HG02759 (cell line): Measurements from ENCODE around the gene TMEM106C.

ENCODE experiments used
- ATAC-seq: cut with Tn5 transposase; IDR thresholded peaks from one replicate; pipeline ENCODE4 v1.9.1; 2021; ENCODE audit warnings: mild to moderate bottlenecking, moderate library complexity; ENCODE audit not compliant: unreplicated experiment

Gene TMEM106C

DNA sequence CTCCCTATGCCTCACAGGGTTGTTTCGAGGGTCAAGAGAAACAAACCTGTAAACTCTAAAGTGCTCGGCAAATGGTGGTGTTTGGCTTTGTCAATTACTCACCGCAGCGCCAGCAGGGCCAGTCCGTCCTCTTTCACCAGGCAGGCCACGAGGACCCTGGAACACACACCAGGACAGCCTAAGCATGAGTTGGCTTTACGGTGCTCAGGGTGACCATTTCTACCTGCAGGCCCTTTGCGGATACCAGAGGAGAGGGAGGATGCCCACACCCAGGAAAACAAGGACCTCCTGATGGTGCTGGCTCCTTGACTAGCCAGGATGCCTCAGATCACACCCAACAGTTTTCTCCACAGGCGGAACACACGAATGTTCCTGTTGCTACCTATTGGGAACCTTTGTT is 29.4 kb downstream of the TMEM106C start:
- no peak for ATAC-seq

DNA sequence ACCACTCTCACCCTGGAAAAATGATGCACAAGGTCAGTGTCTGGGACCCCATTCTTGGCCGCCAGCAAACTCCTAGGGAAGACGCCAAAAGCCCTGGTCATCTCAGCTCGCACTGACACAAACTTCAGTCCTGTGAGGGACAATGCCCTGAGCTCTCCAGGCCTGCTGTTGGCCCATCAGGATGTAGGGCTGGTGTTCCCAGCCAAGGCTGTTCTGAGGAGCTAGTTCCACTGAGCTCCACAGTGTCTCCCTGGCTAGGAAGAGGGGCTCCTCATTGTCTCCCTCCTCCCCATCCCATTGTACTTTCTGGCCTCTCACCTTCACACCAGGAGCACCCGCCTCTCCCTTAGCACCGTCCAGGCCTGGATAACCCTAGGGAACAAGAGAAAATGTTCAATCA is 30.1 kb downstream of the TMEM106C start:
- ATAC-seq, result no peak

DNA sequence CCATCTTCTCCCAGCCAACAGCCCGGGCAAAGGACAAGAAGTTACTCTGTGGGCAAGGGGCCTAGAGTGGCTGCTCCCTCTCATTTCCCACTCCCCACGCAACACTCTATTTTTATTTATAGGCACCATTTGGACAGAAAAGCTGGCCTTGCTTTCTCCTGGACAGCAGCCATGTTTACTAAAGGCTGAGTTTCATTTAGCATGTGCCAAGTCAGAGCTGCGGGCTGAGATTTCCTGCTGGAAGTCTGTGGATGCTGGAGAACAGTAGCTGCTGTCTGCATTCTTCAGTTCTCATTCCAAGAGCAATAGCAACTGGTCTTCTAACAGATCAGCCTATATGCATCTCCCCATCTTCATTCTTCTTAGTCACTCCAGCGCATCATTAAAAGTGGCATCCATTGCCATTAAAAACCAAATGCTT is 32.6 kb downstream of the TMEM106C start:
- no peak for ATAC-seq

DNA sequence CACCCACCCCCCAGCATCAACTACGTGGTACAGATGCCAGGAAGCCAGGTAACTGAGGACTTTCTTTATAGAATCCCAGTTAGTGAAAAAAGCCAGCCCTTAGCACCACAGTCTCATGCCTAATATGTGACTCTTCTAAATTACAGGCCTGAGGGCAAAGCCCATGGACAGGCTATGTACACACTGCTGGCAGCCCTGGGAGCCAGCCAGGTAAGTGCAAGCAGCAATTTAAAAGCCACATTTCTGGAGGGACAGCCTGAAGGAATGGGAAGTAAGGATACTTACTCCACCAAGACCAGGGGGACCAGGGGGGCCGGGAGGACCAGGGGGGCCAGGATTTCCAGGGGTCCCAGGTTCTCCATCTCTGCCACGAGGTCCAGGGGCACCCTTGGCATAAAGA is 33.9 kb downstream of the TMEM106C start:
- no peak for ATAC-seq

DNA sequence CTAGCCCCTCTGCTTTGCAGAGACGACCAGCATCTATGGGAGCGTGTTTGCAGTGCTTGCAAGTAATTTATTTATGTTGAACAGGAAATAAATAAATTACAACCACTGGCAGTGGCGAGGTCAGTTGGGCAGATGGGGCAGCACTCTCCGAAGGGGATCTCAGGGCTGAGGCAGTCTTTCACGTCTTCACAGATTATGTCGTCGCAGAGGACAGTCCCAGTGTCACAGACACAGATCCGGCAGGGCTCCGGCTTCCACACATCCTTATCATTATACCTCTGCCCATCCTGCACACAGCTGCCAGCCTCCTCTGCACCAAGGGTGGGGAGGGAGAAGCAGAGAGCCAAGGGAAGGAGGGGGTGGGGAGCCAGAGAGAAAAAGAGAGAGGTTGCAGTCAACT is 36.4 kb downstream of the TMEM106C start:
- ATAC-seq, result no peak

DNA sequence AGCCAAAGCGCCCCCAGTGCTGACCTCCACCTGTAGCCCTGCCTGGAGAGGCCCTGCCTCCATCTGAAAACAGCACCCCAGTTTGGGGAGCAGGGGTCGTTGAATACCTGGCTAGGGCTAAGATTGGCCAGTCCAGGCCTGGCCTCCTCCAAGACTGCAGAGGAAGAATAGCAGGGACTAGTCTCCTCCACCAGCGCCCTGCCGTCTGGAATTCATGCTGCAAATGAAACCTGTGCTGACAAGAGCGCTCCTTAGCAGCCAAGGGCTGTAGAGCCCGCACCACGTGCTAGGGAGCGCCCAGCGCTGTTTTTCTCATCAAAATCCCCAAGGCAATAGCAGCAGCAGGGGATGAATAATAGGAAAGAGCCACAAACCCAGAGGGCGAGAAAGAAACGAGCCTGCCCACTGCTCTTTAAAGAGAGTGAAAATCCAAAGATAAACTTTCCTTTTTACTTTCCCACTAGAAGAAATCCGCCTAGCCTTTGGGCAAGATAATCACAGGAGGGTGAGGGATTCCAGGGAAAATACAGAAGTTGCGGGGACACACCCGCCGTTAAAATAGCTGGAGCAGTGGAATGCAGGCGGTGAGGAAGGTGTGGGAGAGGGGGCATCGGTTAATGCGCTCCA is 37.6 kb downstream of the TMEM106C start:
- no peak for ATAC-seq

DNA sequence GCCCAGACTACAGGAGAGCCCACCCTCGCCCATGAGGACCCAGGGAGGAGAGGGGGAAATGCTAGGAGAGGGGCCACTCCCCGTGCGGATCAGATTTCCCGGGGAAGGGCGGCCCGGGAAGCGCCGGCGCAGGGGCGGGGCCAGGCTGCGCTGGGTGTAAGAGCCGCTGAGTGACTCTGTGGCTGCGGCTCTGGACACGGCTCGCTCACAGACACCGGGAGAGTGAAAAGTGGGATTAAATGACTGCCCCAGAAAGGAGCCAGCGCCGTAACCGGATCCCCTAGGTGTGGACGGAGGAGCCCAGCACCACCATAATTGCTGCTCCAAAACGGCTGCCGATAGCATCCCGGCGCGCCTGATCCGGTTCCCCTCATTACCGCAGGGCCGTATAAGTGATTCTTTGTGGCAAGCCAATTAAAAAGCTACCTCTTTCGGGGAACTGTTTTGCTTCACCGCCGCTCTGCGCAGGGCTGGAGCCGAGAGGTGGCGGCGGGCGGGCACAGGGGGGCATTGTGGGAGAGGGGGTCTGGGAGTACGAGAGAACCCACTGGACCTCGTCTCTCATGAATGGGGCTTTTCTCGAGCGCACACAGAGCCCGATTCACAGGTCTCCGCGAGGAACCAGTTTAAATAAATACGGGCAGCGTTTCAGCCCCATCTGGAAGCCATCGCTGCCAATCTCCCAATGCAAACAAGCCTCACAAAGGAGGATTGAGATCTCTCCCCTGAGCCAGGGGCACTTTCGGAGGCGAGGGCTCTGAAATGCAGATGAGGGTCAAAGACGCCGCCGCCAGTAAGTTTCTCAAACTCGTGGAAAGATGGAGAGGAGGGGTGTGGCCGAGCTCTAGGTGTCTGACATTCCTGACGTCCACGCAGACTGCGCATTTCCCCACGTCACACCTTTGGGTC is 38.4 kb downstream of the TMEM106C start:
- no peak for ATAC-seq

DNA sequence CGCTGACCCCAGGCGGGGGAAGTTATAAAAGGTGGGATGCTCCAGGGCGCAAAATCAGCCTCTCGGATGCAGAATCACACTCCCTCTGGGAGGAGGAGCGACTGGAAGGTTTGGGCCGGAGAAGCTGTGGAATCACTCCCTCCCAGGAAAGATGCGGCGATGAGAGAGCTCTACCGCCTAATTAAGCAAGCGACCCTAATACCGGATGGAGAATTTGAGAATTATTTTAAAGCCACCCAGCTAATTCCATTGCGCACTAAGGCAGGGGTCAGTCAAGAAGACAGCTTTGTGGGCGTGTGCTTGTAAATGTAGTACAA is 39.0 kb downstream of the TMEM106C start:
- no peak for ATAC-seq

DNA sequence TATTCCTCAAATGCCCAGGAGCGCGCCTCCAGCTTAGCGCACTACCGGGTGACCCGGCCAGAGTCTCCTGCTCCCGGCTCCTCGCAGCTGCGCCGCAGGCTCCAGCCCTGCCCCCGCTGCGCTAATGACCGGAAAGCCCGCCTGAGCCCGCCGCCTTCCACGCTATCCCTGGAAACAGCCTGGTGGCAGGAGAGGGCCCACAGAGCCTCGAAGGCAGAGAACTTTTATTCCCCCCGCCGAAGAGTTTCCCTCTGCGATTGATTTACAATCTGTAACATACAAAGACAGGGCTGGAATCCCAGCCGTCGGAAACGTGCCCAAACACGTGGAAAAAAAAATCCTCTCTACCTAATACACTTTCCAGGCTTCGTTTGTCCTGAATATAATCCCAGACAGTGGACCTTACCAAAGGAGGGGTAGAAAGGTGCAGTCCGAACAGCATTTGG is 39.4 kb downstream of the TMEM106C start:
- no peak for ATAC-seq

DNA sequence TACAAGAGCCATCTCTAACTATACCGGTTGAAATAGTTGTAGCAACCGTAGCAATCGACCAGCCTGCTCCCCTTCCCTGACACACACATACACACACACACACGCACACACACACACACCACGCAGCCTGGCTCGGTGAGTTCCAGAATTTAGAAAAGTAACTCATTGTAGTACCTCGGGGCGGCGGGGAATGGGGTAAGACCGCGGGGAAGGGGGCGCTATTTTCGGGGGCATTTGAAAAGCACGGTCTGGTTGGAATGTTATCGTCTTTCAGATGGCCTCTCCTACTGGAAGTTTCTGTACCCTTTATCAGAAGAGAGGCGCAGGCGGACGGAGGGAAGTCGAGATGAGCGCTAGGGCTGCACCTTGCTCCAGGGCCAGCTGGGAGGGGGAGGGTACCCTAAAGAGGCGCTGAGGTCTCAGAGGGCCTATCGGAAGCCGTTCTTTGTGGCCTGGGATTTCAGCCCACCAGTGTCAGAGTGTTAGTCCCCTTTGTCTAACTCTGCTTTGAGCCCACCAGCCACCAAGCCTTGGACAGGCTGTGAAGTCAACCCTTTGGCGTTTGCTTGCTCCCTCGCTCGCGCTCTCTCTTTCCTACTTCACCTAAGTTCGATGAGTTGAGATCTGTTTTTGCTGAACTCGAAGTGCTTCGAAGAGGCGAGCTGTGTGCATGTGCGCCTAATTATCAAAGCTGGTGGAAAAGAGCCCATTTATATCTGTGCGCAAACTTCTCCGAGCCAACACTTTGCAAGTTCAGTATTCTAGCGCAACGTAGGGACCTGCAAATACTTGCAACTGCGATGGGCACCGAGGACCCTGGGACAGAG is 40.0 kb downstream of the TMEM106C start:
- ATAC-seq, result no peak

DNA sequence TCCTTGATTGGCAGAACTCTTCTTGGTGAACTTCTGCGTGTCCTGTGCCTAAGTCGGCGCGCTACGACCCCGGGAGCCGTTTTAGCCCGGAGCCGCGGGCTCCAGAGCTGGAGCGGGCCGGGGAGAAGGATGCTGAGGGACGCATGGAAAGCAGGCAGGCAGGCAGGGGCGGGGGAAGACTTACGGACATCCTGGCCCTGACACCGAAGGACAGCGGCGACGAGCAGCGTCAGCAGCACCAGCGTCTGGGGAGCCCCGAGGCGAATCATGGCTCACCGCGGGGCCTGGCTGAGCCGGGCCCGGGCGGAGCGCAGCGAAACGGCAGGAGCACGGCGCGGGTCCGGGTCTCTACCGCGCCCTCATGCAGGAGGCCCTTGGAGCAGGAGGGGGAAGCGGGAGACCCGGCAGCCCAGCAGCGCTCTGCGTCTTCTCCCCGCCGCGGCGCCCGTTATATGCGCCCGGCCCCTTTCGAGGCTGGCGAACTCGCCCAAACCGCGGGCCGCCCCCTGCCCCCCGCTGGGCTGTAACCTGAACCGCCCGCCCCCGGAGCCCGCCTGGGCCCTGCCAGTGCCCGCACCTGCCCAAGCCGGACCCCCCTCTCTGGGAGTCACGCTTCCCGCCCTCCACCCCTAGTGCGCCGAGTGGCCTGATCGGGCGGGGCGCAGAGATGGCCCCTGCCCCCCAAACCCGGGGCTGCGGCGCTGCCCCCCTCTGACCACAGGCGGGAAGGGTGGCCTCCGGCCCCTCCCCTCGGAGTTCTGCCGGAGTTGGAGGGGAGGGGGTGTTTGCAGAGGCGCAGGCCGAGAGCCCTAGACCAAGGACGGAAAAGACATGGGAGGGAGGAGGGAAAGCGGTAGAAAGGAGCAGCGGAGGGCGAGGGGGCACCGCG is 40.9 kb downstream of the TMEM106C start, which contains the start of gene COL2A1:
COL2A1 (minus strand) TSS at position 424 of the 889 bp plus-strand sequence; CDS start at position 269, 155 bp downstream.
- no peak for ATAC-seq

DNA sequence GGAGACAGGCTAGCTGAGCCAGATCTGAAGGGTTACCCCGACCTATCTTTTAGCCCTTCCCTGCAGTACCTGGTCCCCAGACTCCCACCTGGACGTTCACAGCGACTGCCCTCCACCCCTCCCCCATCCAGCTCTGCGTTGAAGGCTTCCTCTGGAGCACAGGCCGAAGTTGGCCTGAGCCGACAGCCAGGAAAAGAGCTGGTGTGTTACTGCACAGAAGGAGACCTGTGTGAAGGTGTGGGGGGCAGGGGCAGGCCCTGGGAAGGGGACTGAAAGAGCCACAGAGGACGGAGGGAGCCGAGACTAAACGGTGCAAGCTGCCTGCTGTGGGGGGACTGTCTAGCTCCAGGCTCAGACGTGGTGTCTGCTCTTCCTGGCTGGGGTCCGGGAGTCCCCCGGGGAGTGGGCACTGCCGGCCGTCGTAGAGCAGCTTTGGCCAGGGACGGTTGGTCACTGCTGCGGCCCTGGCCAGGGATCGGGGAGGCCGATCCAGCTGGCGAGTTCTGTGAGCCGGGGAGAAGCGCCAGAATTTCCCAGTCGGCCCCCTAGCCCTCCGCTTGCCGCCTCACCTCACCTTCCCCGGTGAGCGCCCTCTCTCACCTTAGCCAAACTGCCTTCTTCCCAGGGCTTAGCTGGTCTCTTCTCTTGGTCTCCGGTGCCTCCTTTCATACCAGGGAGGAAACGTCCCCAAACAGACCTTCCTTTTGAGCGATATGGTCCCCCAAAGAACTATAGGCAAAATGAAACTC is 41.8 kb downstream of the TMEM106C start:
- ATAC-seq, result no peak

DNA sequence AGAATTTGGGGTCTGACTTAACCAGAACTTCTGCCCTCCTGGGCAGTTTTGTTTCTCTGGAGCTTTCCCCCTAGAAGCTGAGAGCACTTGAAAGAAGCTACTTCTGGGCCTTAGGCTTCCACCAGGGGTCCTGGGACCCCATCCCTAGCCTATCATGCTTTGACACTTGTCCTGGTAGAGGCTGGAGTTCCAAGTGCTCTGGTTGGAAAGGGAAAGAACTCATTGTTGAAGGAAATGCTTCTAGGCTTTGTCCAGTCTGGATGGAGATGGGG is 42.3 kb downstream of the TMEM106C start:
- ATAC-seq, result no peak

DNA sequence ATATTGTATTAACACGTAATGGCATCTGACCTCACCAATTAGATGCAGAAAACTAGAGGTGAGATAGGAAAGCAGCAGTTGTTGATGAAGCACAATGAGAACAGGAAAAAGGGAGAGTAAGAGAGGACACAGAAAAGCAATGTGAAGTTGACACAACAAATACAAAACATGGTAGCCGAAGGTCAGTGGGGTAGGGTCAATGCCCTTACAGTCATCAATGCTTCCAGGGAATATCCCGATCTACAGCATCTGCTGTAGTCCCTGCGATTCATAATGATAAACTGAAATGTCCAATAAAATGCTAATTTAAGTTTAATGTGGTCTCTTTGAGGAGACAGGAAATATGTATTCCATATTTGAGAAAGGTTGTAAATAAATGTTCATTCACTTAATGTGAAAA is 43.8 kb downstream of the TMEM106C start:
- no peak for ATAC-seq

DNA sequence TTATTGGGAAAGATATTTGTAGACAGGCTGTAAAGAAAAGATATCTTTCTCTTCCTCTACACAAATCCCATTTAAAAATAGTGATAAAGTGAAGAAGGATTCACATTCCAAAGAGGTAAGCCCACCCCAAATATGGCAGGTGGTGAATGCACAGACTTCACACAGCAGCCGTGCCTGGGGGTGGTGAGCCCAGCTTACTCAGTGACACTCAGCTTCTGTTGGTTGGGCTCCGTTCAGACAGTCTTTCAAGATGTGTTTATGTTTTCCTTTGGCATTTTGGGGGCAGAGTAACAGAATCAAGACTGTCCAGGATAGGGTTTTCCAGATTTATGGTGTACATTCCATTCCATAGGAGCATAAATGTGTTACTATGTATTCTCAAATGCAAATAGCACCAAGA is 45.0 kb downstream of the TMEM106C start:
- ATAC-seq, result no peak

DNA sequence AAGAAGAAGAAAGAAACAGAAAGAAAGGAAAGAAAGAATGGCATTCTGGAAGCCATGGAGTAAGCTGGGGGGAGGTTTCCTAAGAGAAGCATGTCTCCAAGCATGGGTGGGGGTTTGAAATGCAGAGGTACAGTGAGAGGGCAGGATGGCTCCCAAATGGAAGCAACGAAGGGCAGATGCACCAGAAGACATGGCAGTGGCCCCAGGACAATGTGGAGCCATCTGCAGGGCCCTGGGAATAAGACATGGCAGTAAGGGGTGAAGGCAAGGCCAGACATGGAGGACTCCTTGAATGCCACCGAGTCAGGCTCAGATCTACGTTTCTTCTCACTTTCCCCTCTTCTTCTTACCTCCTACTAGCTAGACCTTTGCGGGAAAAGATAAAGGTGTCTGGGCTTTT is 45.6 kb downstream of the TMEM106C start:
- no peak for ATAC-seq

DNA sequence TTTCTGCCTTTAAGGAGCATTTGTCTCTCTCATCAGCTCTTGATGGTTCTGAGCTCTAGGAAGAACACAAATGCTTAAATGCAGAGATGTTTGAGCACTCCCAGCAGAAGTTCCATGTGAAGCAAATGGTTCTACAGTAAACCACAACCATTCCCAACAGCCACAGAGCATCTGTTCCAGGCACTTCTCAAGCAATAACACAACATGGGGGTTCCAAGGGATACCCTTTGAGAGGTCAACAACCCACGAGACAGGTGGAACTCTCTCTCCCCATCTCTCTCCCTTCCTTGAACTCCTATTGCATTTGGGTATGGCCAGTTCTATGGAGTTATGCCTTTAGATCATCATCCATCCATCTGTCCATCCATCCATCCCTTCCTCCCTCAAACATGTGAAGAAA is 46.1 kb downstream of the TMEM106C start:
- ATAC-seq, result no peak

DNA sequence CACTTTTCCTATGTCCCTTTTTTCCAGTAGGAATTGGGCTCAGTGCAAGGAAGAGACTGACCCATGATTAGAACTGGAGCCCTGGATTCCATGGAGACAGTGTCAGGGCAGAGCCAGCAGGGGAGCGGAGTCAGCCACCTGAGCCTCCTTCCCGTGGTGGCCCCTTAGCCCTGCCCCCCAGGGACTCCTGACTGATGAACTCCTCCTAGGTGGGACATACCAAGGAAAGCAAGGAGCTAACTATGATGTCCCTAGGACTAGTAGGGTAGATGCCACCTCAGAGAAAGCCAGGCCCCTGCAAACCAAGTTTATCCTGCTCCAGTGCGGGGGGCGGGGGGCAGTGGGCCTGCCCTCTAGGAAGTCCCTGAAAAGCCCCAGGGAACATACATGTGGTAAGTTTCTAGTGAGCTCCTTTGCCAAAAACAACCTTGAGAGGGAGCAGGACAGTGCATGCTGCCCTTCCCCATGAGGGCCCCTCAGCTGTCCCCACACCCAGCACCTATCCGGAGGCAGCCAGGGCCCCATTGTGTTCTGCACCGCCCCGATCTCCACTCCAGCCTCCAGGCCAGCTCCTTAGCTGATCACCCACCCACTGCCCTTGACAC is 47.1 kb downstream of the TMEM106C start:
- no peak for ATAC-seq

DNA sequence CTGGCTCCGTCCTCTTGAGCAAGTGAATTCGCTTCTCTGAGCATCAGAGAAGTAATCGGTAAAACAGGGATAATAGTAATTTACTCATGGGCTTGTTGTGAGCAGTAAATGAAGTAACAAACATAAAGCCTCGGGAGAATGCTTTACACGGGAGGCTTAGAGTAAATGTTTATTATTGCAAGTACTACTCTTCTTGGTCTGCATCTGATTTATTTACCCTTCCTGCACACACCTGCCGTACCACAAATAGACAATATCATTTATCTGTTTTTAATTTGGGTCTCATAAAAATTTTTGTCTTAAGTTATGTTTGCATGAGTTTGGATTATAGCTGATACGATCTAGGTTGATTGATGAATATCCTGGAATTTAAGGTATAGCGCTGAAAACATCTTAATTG is 48.7 kb downstream of the TMEM106C start:
- no peak for ATAC-seq

DNA sequence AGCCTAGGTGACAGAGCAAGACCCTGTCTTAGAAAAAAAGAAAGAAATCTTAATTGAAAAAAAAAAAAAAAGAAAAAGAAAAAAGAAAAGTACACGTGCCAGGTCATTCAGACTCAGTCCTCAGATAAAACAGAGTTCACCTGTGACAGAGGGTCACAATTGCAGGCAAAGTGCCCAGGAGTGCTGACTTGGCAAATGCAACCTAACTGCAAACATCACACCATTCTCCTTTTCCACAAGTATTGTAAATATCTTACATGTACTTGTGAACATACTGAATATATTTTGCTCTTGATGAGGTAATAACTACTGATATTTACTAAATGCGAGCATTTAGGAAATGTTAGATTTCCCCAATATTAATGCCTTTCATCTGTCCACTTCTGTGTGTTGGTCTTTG is 49.9 kb downstream of the TMEM106C start:
- no peak for ATAC-seq
